Right lobe of liver (tissue), 4 donors: ENCODE measurements around the gene CHPF.
A peak's percentile ranks its signal among the peaks of the same experiment; 100 is the strongest.

Source experiments
- POLR2A ChIP-seq: fragments of 450-650 bp; IDR thresholded peaks from one replicate; pipeline ENCODE4 v1.6.1; 2017; ENCODE audit warnings: antibody characterized with exemption, mild to moderate bottlenecking
- TF ChIP-seq, protein P1 (sequence below), 4 donors: fragments of 200-600 bp in 3 of 4; fragments of 450-650 bp in 1 of 4; IDR thresholded peaks; one replicate each; pipeline versions ENCODE4 v1.5.1 to v1.8.0; 2016 to 2022; ENCODE audit warnings: antibody characterized with exemption in 4 of 4, mild to moderate bottlenecking in 2 of 4
- donor health status: DM: no; HTN: no; CAD: no.
- donor health status: DM: no; HTN: no; CAD: no.
- donor health status: DM: no; HTN: yes; CAD: no.

DNA sequence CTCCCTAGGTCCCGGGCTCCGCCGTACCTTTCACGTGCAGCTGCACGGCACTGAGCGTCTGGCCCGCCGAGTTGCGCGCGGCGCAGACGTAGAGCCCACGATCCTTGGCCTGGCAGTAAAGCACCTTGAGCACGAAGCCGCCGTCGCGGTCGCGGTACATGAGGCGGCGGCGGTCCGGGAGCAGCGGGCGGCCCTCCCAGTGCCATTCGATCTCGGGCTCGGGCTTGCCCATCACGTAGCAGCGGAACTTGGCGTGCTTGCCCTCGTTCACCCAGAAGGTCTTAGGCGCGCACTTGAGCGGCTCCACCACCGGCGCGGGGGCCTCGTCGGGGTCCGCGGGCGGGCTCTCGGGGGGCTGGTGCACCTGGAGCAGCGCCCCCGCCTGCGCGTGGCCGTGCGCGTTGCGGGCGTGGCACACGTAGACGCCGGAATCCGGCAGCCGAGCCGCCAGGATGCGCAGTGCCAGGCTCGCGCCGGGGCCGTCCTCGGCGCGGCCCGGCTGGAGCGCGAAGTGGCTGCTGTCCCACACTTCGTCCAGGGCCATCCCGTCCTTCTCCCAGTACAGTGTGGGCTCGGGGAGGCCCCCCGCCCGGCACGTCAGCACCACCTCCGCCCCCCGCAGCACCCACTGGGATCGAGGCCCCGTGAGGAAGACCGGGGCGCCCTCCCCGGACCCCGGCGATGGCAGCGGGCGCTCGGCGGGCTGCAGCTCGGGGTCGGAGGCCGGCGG, 26.8 kb upstream of the CHPF start:
- peak; percentile 23 for TF ChIP-seq POLR2A
- TF ChIP-seq, protein P1, sequence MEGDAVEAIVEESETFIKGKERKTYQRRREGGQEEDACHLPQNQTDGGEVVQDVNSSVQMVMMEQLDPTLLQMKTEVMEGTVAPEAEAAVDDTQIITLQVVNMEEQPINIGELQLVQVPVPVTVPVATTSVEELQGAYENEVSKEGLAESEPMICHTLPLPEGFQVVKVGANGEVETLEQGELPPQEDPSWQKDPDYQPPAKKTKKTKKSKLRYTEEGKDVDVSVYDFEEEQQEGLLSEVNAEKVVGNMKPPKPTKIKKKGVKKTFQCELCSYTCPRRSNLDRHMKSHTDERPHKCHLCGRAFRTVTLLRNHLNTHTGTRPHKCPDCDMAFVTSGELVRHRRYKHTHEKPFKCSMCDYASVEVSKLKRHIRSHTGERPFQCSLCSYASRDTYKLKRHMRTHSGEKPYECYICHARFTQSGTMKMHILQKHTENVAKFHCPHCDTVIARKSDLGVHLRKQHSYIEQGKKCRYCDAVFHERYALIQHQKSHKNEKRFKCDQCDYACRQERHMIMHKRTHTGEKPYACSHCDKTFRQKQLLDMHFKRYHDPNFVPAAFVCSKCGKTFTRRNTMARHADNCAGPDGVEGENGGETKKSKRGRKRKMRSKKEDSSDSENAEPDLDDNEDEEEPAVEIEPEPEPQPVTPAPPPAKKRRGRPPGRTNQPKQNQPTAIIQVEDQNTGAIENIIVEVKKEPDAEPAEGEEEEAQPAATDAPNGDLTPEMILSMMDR (IDR thresholded peaks at IDR 0.05): no peak
